Suprapubic skin (tissue), 3 donors: ENCODE data around the gene RC3H1.

ENCODE experiments used
- POLR2A ChIP-seq, 2 donors: fragments of 450-650 bp; IDR thresholded peaks; one replicate each; pipeline ENCODE4 v1.6.1; 2017; ENCODE audit warnings: antibody characterized with exemption in 2 of 2, mild to moderate bottlenecking in 2 of 2, moderate library complexity in 2 of 2
- TF ChIP-seq, protein P1 (sequence below), 2 donors: fragments of 200-600 bp in 1 of 2; fragments of 450-650 bp in 1 of 2; sonication (generic) in 1 of 2; IDR thresholded peaks; one replicate each; pipeline ENCODE4 v1.5.1; 2016 to 2019; ENCODE audit warnings: antibody characterized with exemption in 2 of 2, mild to moderate bottlenecking in 1 of 2, moderate library complexity in 1 of 2

DNA sequence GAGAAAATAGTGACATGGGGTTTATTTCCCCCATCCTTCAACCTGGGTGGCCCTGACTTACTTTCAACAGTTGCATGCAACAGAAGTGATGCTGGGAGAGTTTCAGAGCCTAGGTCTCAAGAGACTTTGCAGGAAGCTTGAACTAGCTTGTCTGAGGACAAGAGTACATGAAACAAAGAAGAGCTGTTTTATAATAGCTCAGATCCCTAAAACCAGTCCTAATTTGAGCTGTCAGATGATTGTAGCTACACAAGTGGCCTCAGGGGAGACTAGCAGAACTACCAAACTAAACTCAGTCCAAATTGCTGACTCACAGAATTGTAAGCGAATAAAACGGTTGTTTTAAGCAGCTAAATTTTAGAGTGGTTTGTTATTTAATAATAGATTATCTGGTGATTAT is 17.1 kb downstream of the RC3H1 start:
- TF ChIP-seq, protein P1, sequence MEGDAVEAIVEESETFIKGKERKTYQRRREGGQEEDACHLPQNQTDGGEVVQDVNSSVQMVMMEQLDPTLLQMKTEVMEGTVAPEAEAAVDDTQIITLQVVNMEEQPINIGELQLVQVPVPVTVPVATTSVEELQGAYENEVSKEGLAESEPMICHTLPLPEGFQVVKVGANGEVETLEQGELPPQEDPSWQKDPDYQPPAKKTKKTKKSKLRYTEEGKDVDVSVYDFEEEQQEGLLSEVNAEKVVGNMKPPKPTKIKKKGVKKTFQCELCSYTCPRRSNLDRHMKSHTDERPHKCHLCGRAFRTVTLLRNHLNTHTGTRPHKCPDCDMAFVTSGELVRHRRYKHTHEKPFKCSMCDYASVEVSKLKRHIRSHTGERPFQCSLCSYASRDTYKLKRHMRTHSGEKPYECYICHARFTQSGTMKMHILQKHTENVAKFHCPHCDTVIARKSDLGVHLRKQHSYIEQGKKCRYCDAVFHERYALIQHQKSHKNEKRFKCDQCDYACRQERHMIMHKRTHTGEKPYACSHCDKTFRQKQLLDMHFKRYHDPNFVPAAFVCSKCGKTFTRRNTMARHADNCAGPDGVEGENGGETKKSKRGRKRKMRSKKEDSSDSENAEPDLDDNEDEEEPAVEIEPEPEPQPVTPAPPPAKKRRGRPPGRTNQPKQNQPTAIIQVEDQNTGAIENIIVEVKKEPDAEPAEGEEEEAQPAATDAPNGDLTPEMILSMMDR (IDR thresholded peaks at IDR 0.05): no peak
- no peak for TF ChIP-seq POLR2A (IDR thresholded peaks at IDR 0.05)
